A673 (cell line): ENCODE data around the gene ANKHD1. TPM values are rescaled to one million over a fixed set of nuclear protein-coding genes. Genes with fewer than 3 reads are reported as not detected.

ENCODE experiments used
- BruUV-seq: library from RNA; stranded (reverse); fragments of 400-500 nt; replicated peaks from 2 replicates; lab custom pipeline; 2021; lab: Mats Ljungman, UMichigan
- CTCF ChIA-PET: fragments of 300-600 bp; sonication (Branson Sonifier 250); formaldehyde crosslinking; loops from one replicate; lab custom pipeline; 2022; ENCODE audit warnings: antibody characterized with exemption; lab: Charles Lee
- POLR2A ChIA-PET: fragments of 300-600 bp; sonication (Branson Sonifier 250); formaldehyde crosslinking; loops from one replicate; lab custom pipeline; 2022; ENCODE audit warnings: antibody characterized with exemption; ENCODE audit not compliant: low non-redundant PET; lab: Charles Lee
- DNase-seq: peaks from one replicate; pipeline ENCODE4 v3.0.0-alpha.2; 2015; ENCODE audit warnings: low spot score
- H3K27ac ChIP-seq: fragments of 200-600 bp; sonication (generic); 2 replicates; pipeline ENCODE4 v1.5.1; 2016; ENCODE audit warnings: mixed run types, low read depth, mild to moderate bottlenecking, mixed read lengths, antibody characterized with exemption, low read length; ENCODE audit not compliant: poor library complexity, severe bottlenecking
- H3K27me3 ChIP-seq: fragments of 200-600 bp; sonication (generic); replicated peaks from 2 replicates; pipeline ENCODE4 v1.6.1; 2017; ENCODE audit warnings: mixed run types, low read depth, mild to moderate bottlenecking, mixed read lengths, antibody characterized with exemption, low read length; ENCODE audit not compliant: insufficient read depth, poor library complexity
- H3K36me3 ChIP-seq: fragments of 200-600 bp; sonication (generic); 2 replicates; pipeline ENCODE4 v1.6.1; 2016; ENCODE audit warnings: mixed run types, mild to moderate bottlenecking, mixed read lengths, antibody characterized with exemption, low read length; ENCODE audit not compliant: insufficient read depth, poor library complexity, severe bottlenecking
- H3K4me1 ChIP-seq: fragments of 200-600 bp; sonication (generic); 2 replicates; pipeline ENCODE4 v1.6.1; 2017; ENCODE audit warnings: mixed run types, mild to moderate bottlenecking, mixed read lengths, antibody characterized with exemption, low read length; ENCODE audit not compliant: insufficient read depth, poor library complexity, severe bottlenecking
- H3K4me3 ChIP-seq: fragments of 200-600 bp; sonication (generic); 2 replicates; pipeline ENCODE4 v1.5.1; 2016; ENCODE audit warnings: low read depth, mixed run types, mild to moderate bottlenecking, mixed read lengths, low read length; ENCODE audit not compliant: poor library complexity, severe bottlenecking
- H3K9me3 ChIP-seq: fragments of 200-600 bp; sonication (generic); 2 replicates; pipeline ENCODE4 v1.6.1; 2016; ENCODE audit warnings: mixed run types, low read depth, mild to moderate bottlenecking, mixed read lengths, antibody characterized with exemption, low read length; ENCODE audit not compliant: poor library complexity, severe bottlenecking
- EZH2 ChIP-seq: fragments of 200-600 bp; sonication (generic); IDR thresholded peaks from 2 replicates; pipeline ENCODE4 v1.6.1; 2017; ENCODE audit warnings: borderline replicate concordance, low read depth, mild to moderate bottlenecking, mixed read lengths, antibody characterized with exemption, low read length; ENCODE audit not compliant: poor library complexity, severe bottlenecking
- intact Hi-C: fragments of 100-400 bp; cut with micrococcal nuclease; formaldehyde crosslinking; loops from one replicate; pipeline ENCODE4 v1.10.0; 2022; ENCODE audit not compliant: unreplicated experiment
- total RNA-seq: library from RNA; stranded (reverse); gene quantifications from 2 replicates; pipeline ENCODE4 v1.2.3, GENCODE V29; 2021
- TF ChIP-seq, protein P1 (sequence below): fragments of 300-800, 200-600 bp; sonication (generic); conservative IDR thresholded peaks from 2 replicates; pipeline ENCODE4 v1.5.1; 2017; ENCODE audit warnings: low read depth, mild to moderate bottlenecking, antibody characterized with exemption, low read length, moderate library complexity, mixed read lengths

The ANKHD1 gene
- total RNA-seq, 1 experiment from 2014 or later = 169 TPM

DNA sequence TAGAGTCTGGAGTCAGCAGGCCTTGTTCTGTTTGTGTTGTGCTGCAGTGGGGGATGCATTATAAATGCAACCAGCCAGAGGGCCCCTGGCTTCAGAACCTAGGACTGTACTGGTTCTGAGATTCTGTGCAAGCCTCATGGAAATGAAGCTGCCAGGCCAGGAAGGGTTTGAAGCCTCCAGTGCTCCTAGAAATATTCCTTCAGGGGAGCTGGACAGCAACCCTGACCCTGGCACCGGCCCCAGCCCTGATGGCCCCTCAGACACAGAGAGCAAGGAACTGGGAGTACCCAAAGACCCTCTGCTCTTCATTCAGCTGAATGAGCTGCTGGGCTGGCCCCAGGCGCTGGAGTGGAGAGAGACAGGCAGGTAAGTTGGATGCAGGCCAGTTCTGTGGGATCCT is 41.5 kb upstream of the ANKHD1 start, which contains the start of gene SLC4A9:
Gene SLC4A9 (plus strand): TSS at position 94 of the 400 bp plus-strand sequence. CDS start 43 bp downstream, at position 137.
- ChIA-PET CTCF (interaction anchor here (0.5 to 3.0 kb wide), 3 partner anchors 20 to 119 kb away, joined by 3 to 62 read pairs (median 4); no protein-coding TSS in a partner anchor), POLR2A (no interaction called here)
- no peaks in the 10 kb centered on the region for H3K36me3 ChIP-seq
- no peak within 1 kb of the TSS for H3K4me3 ChIP-seq
- no peak for DNase-seq
- H3K9me3 ChIP-seq = no peaks in the 10 kb centered on the region
- H3K27ac ChIP-seq = no peak within 1 kb of the TSS
- H3K4me1 ChIP-seq = peaks cover 3% of the 10 kb centered on the region
- no TSS peak for BruUV-seq
- H3K27me3 ChIP-seq = no peaks in the 10 kb centered on the region
- TF ChIP-seq EZH2 = no peak
- TF ChIP-seq, protein P1, sequence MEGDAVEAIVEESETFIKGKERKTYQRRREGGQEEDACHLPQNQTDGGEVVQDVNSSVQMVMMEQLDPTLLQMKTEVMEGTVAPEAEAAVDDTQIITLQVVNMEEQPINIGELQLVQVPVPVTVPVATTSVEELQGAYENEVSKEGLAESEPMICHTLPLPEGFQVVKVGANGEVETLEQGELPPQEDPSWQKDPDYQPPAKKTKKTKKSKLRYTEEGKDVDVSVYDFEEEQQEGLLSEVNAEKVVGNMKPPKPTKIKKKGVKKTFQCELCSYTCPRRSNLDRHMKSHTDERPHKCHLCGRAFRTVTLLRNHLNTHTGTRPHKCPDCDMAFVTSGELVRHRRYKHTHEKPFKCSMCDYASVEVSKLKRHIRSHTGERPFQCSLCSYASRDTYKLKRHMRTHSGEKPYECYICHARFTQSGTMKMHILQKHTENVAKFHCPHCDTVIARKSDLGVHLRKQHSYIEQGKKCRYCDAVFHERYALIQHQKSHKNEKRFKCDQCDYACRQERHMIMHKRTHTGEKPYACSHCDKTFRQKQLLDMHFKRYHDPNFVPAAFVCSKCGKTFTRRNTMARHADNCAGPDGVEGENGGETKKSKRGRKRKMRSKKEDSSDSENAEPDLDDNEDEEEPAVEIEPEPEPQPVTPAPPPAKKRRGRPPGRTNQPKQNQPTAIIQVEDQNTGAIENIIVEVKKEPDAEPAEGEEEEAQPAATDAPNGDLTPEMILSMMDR = no peak
- intact Hi-C loops = no loop called here

DNA sequence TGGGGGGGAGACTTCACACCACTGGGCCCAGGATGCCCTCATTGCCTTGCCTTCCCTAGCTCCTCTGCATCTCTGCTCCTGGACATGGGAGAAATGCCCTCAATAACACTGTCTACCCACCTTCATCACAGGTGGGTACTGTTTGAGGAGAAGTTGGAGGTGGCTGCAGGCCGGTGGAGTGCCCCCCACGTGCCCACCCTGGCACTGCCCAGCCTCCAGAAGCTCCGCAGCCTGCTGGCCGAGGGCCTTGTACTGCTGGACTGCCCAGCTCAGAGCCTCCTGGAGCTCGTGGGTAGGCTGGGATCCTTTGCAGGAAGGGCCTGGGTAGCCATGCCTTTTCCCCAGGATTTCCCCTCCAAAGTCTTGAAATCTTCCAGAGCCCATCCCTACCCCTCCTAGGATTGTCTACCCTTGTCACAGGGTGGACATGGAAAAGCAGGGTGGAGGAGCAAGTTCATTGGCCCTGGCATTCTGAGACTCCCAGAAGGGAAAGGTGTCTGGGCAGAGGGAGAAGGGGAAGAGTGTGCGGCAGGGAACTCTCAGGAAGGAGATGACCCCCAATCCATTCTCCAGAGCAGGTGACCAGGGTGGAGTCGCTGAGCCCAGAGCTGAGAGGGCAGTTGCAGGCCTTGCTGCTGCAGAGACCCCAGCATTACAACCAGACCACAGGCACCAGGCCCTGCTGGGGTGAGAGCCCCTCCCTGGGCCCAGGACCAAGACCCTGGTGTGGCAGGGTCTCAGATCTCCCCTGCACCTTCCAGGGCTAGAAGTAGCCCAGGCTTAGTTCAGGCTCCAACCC is 40.8 kb upstream of the ANKHD1 start:
- Histone ChIP-seq H3K9me3 (no peaks in the 10 kb centered on the region), H3K27ac (no peak overlapping the region), H3K36me3 (no peaks in the 10 kb centered on the region), H3K4me3 (no peak overlapping the region), H3K4me1 (peaks cover 3% of the 10 kb centered on the region), H3K27me3 (no peaks in the 10 kb centered on the region)
- no TSS peak for BruUV-seq
- DNase-seq = no peak
- intact Hi-C loops = no loop called here
- TF ChIP-seq, protein P1 = no peak
- TF ChIP-seq EZH2 = no peak
- POLR2A ChIA-PET = no interaction called here
- CTCF ChIA-PET = interaction anchor here (0.5 to 3.0 kb wide), 4 partner anchors 8 to 120 kb away, joined by 3 to 62 read pairs (median 4); no protein-coding TSS in a partner anchor

DNA sequence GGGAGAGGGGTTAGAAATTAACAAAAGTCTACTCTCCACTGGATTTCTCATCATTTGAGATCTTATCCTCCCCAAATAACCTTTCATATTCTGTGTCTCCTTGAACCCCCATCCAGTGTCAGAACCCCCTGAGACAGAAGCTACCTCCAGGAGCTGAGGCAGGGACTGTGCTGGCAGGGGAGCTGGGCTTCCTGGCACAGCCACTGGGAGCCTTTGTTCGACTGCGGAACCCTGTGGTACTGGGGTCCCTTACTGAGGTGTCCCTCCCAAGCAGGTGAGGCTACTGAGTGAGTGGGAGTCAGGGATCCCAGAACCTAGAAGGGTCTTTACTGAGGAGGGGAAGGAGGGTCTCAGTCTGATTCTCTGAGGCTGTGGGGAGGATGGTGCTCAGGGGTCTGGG is 39.7 kb upstream of the ANKHD1 start:
- intact Hi-C loops = no loop called here
- CTCF ChIA-PET = interaction anchor here (1.0 kb wide), 1 partner anchor 9 kb away, joined by 3 read pairs; no protein-coding TSS in a partner anchor
- H3K4me1 ChIP-seq = peaks cover 3% of the 10 kb centered on the region
- no peaks in the 10 kb centered on the region for H3K27me3 ChIP-seq
- no peaks in the 10 kb centered on the region for H3K9me3 ChIP-seq
- BruUV-seq = no TSS peak
- H3K36me3 ChIP-seq = no peaks in the 10 kb centered on the region
- DNase-seq = no peak
- no peak overlapping the region for H3K27ac ChIP-seq
- no peak overlapping the region for H3K4me3 ChIP-seq
- TF ChIP-seq EZH2 = no peak
- TF ChIP-seq, protein P1 = no peak
- POLR2A ChIA-PET = no interaction called here
